Testis (tissue), 3 donors: Measurements from ENCODE around the gene PTP4A2. TPM values are rescaled to one million over a fixed set of nuclear protein-coding genes. Genes with fewer than 3 reads are reported as not detected.

Experiments used
- DNase-seq: peaks from one replicate; pipeline ENCODE4 v3.0.0-alpha.2; 2019
- H3K27ac ChIP-seq, 2 donors: fragments of 200-600 bp; sonication (generic); one replicate each; pipeline ENCODE4 v1.5.1; 2019
- H3K27me3 ChIP-seq: fragments of 200-600 bp; sonication (generic); one replicate; pipeline ENCODE4 v1.5.1; 2019
- H3K36me3 ChIP-seq: fragments of 200-600 bp; sonication (generic); one replicate; pipeline ENCODE4 v1.5.1; 2017; ENCODE audit warnings: low read depth; ENCODE audit errors: missing control alignments
- H3K4me1 ChIP-seq: fragments of 200-600 bp; sonication (generic); one replicate; pipeline ENCODE4 v1.5.1; 2019
- H3K4me3 ChIP-seq, 2 donors: fragments of 200-600 bp; sonication (generic); one replicate each; pipeline ENCODE4 v1.5.1; 2017 to 2019
- H3K9me3 ChIP-seq: fragments of 200-600 bp; sonication (generic); one replicate; pipeline ENCODE4 v1.5.1; 2017
- POLR2A ChIP-seq: fragments of 450-650 bp; IDR thresholded peaks from one replicate; pipeline ENCODE4 v1.6.1; 2017; ENCODE audit warnings: antibody characterized with exemption, mild to moderate bottlenecking, moderate library complexity
- WGBS, 2 donors: methylation state at CpG; one replicate each; pipeline ENCODE4 v1.1.5; 2018; 5-methylcytosine and 5-hydroxymethylcytosine counted together
- intact Hi-C: fragments of 100-400 bp; cut with DNase I; formaldehyde crosslinking; loops from one replicate; pipeline ENCODE4 v1.15.1; 2023; ENCODE audit warnings: low total_unique reads
- polyA plus RNA-seq: library from polyadenylated mRNA; stranded (reverse); fragments of 350-450 nt; fragmentation: Illumina TruSeq; extraction: RNeasy Lipid Tissue Mini Kit (QIAGEN cat#74804); gene quantifications from one replicate; pipeline ENCODE4 v1.2.3, GENCODE V29; 2014; ENCODE audit warnings: low read depth, low replicate concordance; ENCODE audit not compliant: insufficient read depth
- total RNA-seq, 2 donors: library from RNA; depleted of rRNA; stranded (reverse); fragments of >200 nt; gene quantifications; one replicate each; pipeline ENCODE4 v1.2.3, GENCODE V29; 2016
- TF ChIP-seq, protein P1 (sequence below), 3 experiments: fragments of 450-650 bp in 2 of 3; fragments of 200-600 bp in 1 of 3; sonication (generic) in 1 of 3; IDR thresholded peaks; one replicate each; pipeline ENCODE4 v1.5.1; 2016 to 2019; ENCODE audit warnings: antibody characterized with exemption in 3 of 3, mild to moderate bottlenecking in 2 of 3, moderate library complexity in 1 of 3

The PTP4A2 gene
- total and polyA plus RNA-seq, 3 donors from 2014 or later, result 137 to 305 (median 189) TPM

GRCh38 chr1:31875636-31876236 lies 62.4 kb downstream of the PTP4A2 start:
- 92 to 93% methylated on average over 11 of the region's 11 CpGs for WGBS, 2 donors
- DNase-seq, result no peak
- intact Hi-C loops, result no loop called here
- TF ChIP-seq, protein P1, sequence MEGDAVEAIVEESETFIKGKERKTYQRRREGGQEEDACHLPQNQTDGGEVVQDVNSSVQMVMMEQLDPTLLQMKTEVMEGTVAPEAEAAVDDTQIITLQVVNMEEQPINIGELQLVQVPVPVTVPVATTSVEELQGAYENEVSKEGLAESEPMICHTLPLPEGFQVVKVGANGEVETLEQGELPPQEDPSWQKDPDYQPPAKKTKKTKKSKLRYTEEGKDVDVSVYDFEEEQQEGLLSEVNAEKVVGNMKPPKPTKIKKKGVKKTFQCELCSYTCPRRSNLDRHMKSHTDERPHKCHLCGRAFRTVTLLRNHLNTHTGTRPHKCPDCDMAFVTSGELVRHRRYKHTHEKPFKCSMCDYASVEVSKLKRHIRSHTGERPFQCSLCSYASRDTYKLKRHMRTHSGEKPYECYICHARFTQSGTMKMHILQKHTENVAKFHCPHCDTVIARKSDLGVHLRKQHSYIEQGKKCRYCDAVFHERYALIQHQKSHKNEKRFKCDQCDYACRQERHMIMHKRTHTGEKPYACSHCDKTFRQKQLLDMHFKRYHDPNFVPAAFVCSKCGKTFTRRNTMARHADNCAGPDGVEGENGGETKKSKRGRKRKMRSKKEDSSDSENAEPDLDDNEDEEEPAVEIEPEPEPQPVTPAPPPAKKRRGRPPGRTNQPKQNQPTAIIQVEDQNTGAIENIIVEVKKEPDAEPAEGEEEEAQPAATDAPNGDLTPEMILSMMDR (IDR thresholded peaks at IDR 0.05), result no peak
- no peak for TF ChIP-seq POLR2A
- Histone ChIP-seq H3K4me3 (no peak overlapping the region), H3K4me1 (no peaks in the 10 kb centered on the region), H3K27ac (no peak overlapping the region), H3K9me3 (no peaks in the 10 kb centered on the region), H3K36me3 (no peaks in the 10 kb centered on the region), H3K27me3 (no peaks in the 10 kb centered on the region)

GRCh38 chr1:31874942-31875341 lies 63.2 kb downstream of the PTP4A2 start:
- Histone ChIP-seq H3K4me3 (no peak overlapping the region), H3K9me3 (no peaks in the 10 kb centered on the region), H3K27me3 (no peaks in the 10 kb centered on the region), H3K27ac (no peak overlapping the region), H3K4me1 (no peaks in the 10 kb centered on the region), H3K36me3 (no peaks in the 10 kb centered on the region)
- WGBS, 2 donors, result 84 to 89% methylated on average over 3 of the region's 3 CpGs
- intact Hi-C loops, result no loop called here
- no peak for DNase-seq
- no peak for TF ChIP-seq POLR2A
- TF ChIP-seq, protein P1 (IDR thresholded peaks at IDR 0.05), result no peak

GRCh38 chr1:31872658-31873636 lies 65.2 kb downstream of the PTP4A2 start:
- TF ChIP-seq, protein P1 (IDR thresholded peaks at IDR 0.05), result no peak
- TF ChIP-seq POLR2A, result no peak
- H3K4me1 ChIP-seq, result no peaks in the 10 kb centered on the region
- H3K27me3 ChIP-seq, result no peaks in the 10 kb centered on the region
- H3K4me3 ChIP-seq, result no peak overlapping the region
- WGBS, 2 donors, result 77 to 85% methylated on average over 7 of the region's 7 CpGs
- intact Hi-C loops, result no loop called here
- no peak overlapping the region for H3K27ac ChIP-seq
- no peak for DNase-seq
- no peaks in the 10 kb centered on the region for H3K36me3 ChIP-seq
- H3K9me3 ChIP-seq, result no peaks in the 10 kb centered on the region

DNA sequence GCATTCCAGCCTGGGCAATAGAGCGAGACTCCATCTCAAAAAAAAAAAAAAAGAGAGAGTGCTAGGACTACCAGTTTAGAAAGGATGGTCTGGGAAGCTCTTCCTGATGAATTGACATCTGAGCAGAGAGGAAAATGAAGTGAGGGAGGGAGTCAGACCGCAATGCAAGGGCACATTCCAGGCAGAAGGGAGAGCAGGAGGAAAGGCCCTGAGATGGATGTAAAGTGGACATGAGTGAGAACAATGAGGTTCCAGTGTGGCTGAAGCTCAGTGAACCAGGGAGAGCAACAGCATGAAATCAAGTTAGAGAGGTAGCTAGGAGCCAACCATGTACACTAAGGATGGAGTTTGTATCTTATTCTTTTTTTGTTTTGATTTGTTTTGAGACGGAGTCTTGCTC lies 66.5 kb downstream of the PTP4A2 start:
- Histone ChIP-seq H3K36me3 (no peaks in the 10 kb centered on the region), H3K4me1 (no peaks in the 10 kb centered on the region), H3K4me3 (no peak overlapping the region), H3K27ac (no peak overlapping the region), H3K9me3 (no peaks in the 10 kb centered on the region), H3K27me3 (no peaks in the 10 kb centered on the region)
- 85 to 89% methylated on average over 3 of the region's 3 CpGs for WGBS, 2 donors
- intact Hi-C loops, result no loop called here
- no peak for DNase-seq
- TF ChIP-seq POLR2A, result no peak
- TF ChIP-seq, protein P1 (IDR thresholded peaks at IDR 0.05), result no peak
